HEK293 (cell line): ENCODE measurements around the gene TRAF3IP3.

Experiments
- CTCF ChIA-PET: fragments of 350-600 bp; formaldehyde crosslinking; extraction: SDS; loops from one replicate; lab custom pipeline; 2021; ENCODE audit warnings: antibody characterized with exemption; lab: Yijun Ruan, JAX
- POLR2A ChIA-PET: fragments of 300-600 bp; formaldehyde crosslinking; extraction: SDS; loops from one replicate; lab custom pipeline; 2020; ENCODE audit warnings: antibody characterized with exemption, inconsistent platforms; lab: Yijun Ruan, JAX
- H3K27ac ChIP-seq: fragments of 200-500 bp; sonication (Bioruptor generic); 2 replicates; pipeline ENCODE4 v1.5.1; 2014; ENCODE audit warnings: low read depth, low read length, control low read depth, inconsistent platforms; ENCODE audit errors: extremely low read depth
- H3K36me3 ChIP-seq, 2 experiments: fragments of 200-500 bp in 1 of 2; sonication (Bioruptor generic) in 1 of 2; 1 replicate in 1 of 2; 2 replicates in 1 of 2; pipeline ENCODE4 v1.5.1; 2014 to 2017; ENCODE audit warnings: inconsistent platforms in 2 of 2, low read length in 2 of 2; ENCODE audit not compliant: control insufficient read depth in 2 of 2, insufficient read depth in 1 of 2
- H3K4me1 ChIP-seq: fragments of 200-500 bp; sonication (Bioruptor generic); 2 replicates; pipeline ENCODE4 v1.5.1; 2014; ENCODE audit warnings: mild to moderate bottlenecking, low read length, inconsistent platforms; ENCODE audit not compliant: control insufficient read depth, insufficient read depth
- H3K4me3 ChIP-seq: 2 replicates; pipeline ENCODE4 v1.5.1; 2011; ENCODE audit warnings: low read depth, mild to moderate bottlenecking, control low read depth, low read length, moderate library complexity
- H3K9me3 ChIP-seq: fragments of 200-500 bp; sonication (Bioruptor generic); 2 replicates; pipeline ENCODE4 v1.5.1; 2014; ENCODE audit warnings: low read depth, low read length, inconsistent platforms; ENCODE audit not compliant: control insufficient read depth, insufficient read depth
- GLI2 ChIP-seq: fragments of 450-650 bp; formaldehyde crosslinking; IDR thresholded peaks from 2 replicates; pipeline ENCODE4; 2017; ENCODE audit warnings: missing biosample characterization, missing genetic modification characterization, low read depth, borderline replicate concordance
- GLI4 ChIP-seq: fragments of 450-650 bp; formaldehyde crosslinking; IDR thresholded peaks from 2 replicates; pipeline ENCODE4 v1.5.1; 2016; ENCODE audit warnings: missing biosample characterization, missing genetic modification characterization
- KLF16 ChIP-seq: fragments of 450-650 bp; formaldehyde crosslinking; IDR thresholded peaks from 2 replicates; pipeline ENCODE4 v1.5.1; 2017; ENCODE audit warnings: missing biosample characterization, missing genetic modification characterization
- MEIS1 ChIP-seq: sonication (generic); formaldehyde crosslinking; IDR thresholded peaks from 2 replicates; pipeline ENCODE4 v1.8.1; 2022; ENCODE audit warnings: missing genetic modification reagents, mild to moderate bottlenecking, borderline replicate concordance
- OSR2 ChIP-seq: fragments of 450-650 bp; formaldehyde crosslinking; IDR thresholded peaks from 2 replicates; pipeline ENCODE4 v1.5.1; 2016; ENCODE audit warnings: missing biosample characterization, missing genetic modification characterization
- SALL2 ChIP-seq: fragments of 450-650 bp; formaldehyde crosslinking; IDR thresholded peaks from 2 replicates; pipeline ENCODE4 v1.5.0; 2017; ENCODE audit warnings: missing biosample characterization, mild to moderate bottlenecking, missing genetic modification characterization, borderline replicate concordance
- WT1 ChIP-seq: fragments of 450-650 bp; formaldehyde crosslinking; IDR thresholded peaks from 2 replicates; pipeline ENCODE4 v1.5.1; 2016; ENCODE audit warnings: missing biosample characterization, missing genetic modification characterization
- ZBTB1 ChIP-seq: fragments of 450-650 bp; formaldehyde crosslinking; IDR thresholded peaks from 2 replicates; pipeline ENCODE4 v1.5.1; 2016; ENCODE audit warnings: missing biosample characterization, missing genetic modification characterization
- ZNF16 ChIP-seq: fragments of 450-650 bp; formaldehyde crosslinking; IDR thresholded peaks from 2 replicates; pipeline ENCODE4 v1.5.1; 2016; ENCODE audit warnings: low read depth, missing biosample characterization, missing genetic modification characterization
- ZNF175 ChIP-seq: fragments of 450-650 bp; formaldehyde crosslinking; IDR thresholded peaks from 2 replicates; pipeline ENCODE4 v1.5.1; 2016; ENCODE audit warnings: missing biosample characterization, missing genetic modification characterization
- ZNF2 ChIP-seq: fragments of 450-650 bp; formaldehyde crosslinking; IDR thresholded peaks from 2 replicates; pipeline ENCODE4 v1.5.1; 2016; ENCODE audit warnings: missing biosample characterization, missing genetic modification characterization
- ZNF24 ChIP-seq: fragments of 450-650 bp; formaldehyde crosslinking; IDR thresholded peaks from 2 replicates; pipeline ENCODE4 v1.5.1; 2016; ENCODE audit warnings: missing biosample characterization, missing genetic modification characterization
- ZNF26 ChIP-seq: fragments of 450-650 bp; formaldehyde crosslinking; IDR thresholded peaks from 2 replicates; pipeline ENCODE4 v1.5.1; 2016; ENCODE audit warnings: missing biosample characterization, missing genetic modification characterization
- ZNF292 ChIP-seq: fragments of 450-650 bp; formaldehyde crosslinking; IDR thresholded peaks from 2 replicates; pipeline ENCODE4 v1.5.1; 2016; ENCODE audit warnings: low read depth, missing biosample characterization, missing genetic modification characterization, borderline replicate concordance
- ZNF426 ChIP-seq: fragments of 450-650 bp; formaldehyde crosslinking; IDR thresholded peaks from 2 replicates; pipeline ENCODE4 v1.5.1; 2017; ENCODE audit warnings: missing biosample characterization, missing genetic modification characterization, mild to moderate bottlenecking, inconsistent platforms, moderate library complexity
- ZNF473 ChIP-seq: fragments of 450-650 bp; formaldehyde crosslinking; IDR thresholded peaks from 2 replicates; pipeline ENCODE4 v1.5.1; 2017; ENCODE audit warnings: missing biosample characterization, missing genetic modification characterization
- ZNF501 ChIP-seq: fragments of 450-650 bp; formaldehyde crosslinking; IDR thresholded peaks from 2 replicates; pipeline ENCODE4 v1.5.1; 2016; ENCODE audit warnings: missing biosample characterization, missing genetic modification characterization
- ZNF585B ChIP-seq: fragments of 450-650 bp; formaldehyde crosslinking; IDR thresholded peaks from 2 replicates; pipeline ENCODE4 v1.5.1; 2016; ENCODE audit warnings: missing biosample characterization, missing genetic modification characterization
- ZNF596 ChIP-seq: fragments of 450-650 bp; IDR thresholded peaks from 2 replicates; pipeline ENCODE4 v1.5.0; 2018; ENCODE audit warnings: missing biosample characterization, mild to moderate bottlenecking, missing genetic modification characterization, moderate library complexity
- ZNF791 ChIP-seq: fragments of 450-650 bp; formaldehyde crosslinking; IDR thresholded peaks from 2 replicates; pipeline ENCODE4 v1.5.1; 2016; ENCODE audit warnings: missing biosample characterization, missing genetic modification characterization
- TF ChIP-seq, protein P1 (sequence below): fragments of 450-650 bp; formaldehyde crosslinking; IDR thresholded peaks from 2 replicates; pipeline ENCODE4 v1.5.1; 2016; ENCODE audit warnings: missing biosample characterization, missing genetic modification characterization
- TF ChIP-seq, protein P2 (sequence below): fragments of 450-650 bp; formaldehyde crosslinking; IDR thresholded peaks from 2 replicates; pipeline ENCODE4 v1.5.1; 2017; ENCODE audit warnings: missing biosample characterization, missing genetic modification characterization
- TF ChIP-seq, protein P3 (sequence below): fragments of 450-650 bp; formaldehyde crosslinking; IDR thresholded peaks from 2 replicates; pipeline ENCODE4; 2016; ENCODE audit warnings: missing biosample characterization, missing genetic modification characterization

Gene TRAF3IP3

DNA sequence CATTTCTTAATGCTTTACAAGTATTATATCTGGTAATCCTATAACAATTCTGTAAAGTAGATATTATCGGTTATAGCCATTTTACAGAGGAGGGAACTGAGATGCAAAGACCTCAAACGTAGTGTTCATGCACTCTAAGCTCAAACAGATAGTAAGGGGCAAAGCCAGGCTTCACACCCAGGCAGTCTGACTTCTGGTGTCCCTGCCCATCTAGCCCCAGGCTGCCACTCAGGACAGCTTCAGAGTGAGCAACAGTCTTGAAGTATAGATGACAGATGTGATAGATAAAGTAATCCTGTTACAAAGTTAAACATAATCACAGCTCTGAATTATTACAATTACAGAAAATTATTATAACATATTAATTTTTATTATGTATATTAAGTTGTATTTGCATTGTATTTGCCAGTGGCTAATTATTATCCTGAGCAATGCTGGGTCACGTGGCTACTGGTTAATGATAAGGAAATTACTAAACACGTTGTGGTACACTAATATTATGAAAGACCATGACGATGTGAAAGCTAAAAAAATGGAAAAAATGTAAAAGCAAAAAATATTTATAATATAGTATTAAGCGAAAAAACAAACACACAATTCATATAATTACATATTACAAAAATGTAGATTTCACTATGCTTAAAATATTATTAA lies 6.1 kb upstream of the TRAF3IP3 start (continued):
- TF ChIP-seq, protein P1, sequence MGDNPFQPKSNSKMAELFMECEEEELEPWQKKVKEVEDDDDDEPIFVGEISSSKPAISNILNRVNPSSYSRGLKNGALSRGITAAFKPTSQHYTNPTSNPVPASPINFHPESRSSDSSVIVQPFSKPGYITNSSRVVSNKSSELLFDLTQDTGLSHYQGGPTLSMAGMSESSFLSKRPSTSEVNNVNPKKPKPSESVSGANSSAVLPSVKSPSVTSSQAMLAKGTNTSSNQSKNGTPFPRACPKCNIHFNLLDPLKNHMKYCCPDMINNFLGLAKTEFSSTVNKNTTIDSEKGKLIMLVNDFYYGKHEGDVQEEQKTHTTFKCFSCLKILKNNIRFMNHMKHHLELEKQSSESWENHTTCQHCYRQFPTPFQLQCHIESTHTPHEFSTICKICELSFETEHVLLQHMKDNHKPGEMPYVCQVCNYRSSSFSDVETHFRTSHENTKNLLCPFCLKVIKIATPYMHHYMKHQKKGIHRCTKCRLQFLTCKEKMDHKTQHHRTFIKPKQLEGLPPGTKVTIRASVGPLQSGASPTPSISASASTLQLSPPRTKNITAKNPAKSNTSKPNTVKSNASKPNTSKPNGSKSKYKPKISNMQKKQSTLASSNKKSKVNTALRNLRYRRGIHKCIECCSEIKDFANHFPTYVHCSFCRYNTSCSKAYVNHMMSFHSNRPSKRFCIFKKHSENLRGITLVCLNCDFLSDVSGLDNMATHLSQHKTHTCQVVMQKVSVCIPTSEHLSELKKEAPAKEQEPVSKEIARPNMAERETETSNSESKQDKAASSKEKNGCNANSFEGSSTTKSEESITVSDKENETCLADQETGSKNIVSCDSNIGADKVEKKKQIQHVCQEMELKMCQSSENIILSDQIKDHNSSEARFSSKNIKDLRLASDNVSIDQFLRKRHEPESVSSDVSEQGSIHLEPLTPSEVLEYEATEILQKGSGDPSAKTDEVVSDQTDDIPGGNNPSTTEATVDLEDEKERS (tag by site-specific recombination): no peak
- no peak for TF ChIP-seq GLI4 (tag by site-specific recombination)
- TF ChIP-seq, protein P2, sequence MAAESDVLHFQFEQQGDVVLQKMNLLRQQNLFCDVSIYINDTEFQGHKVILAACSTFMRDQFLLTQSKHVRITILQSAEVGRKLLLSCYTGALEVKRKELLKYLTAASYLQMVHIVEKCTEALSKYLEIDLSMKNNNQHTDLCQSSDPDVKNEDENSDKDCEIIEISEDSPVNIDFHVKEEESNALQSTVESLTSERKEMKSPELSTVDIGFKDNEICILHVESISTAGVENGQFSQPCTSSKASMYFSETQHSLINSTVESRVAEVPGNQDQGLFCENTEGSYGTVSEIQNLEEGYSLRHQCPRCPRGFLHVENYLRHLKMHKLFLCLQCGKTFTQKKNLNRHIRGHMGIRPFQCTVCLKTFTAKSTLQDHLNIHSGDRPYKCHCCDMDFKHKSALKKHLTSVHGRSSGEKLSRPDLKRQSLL: no peak

DNA sequence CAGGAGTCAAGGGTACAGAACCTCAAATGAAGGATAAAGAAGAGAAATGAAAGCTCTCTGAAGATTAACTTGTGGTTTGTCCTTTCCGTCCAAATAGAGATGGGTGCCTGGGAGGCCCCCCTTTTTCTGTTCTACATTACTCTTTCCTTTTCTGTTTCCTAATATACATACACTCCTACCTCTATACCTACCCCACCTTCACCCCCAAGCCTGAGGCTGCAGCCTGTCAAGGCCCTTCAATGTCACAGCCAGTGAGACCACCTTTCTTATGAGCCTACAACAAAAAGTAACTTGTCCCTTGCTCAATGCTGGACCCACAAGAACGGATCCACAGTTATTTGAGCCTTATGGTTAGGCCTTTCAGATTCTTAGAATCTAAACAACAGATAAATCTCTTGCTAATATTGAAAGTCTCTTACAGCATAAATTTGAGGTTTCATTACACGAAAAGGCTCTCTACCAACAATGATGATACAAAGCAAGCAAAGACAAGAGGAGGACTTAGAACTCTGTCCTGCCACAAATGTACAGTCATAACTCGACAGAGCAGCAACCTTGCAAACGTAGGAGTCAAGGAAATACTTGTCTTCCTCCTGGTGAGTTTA lies 4.1 kb upstream of the TRAF3IP3 start:
- ChIA-PET CTCF (no interaction called here), POLR2A (no interaction called here)
- TF ChIP-seq ZNF791: no peak
- TF ChIP-seq SALL2 (tag by site-specific recombination): no peak
- no peak for TF ChIP-seq ZNF175 (tag by site-specific recombination)
- no peak for TF ChIP-seq OSR2 (tag by site-specific recombination)
- no peak for TF ChIP-seq WT1 (tag by site-specific recombination)
- TF ChIP-seq ZNF585B (tag by site-specific recombination): no peak
- no peak for TF ChIP-seq ZNF596 (tag by site-specific recombination)
- TF ChIP-seq ZNF2: no peak
- TF ChIP-seq ZNF24 (tag by site-specific recombination): no peak
- no peak for TF ChIP-seq ZNF16 (tag by site-specific recombination)
- Histone ChIP-seq H3K27ac (no peak overlapping the region), H3K4me3 (no peak overlapping the region), H3K36me3 (no peaks in the 10 kb centered on the region), H3K9me3 (no peaks in the 10 kb centered on the region), H3K4me1 (no peaks in the 10 kb centered on the region)

- H3K27ac ChIP-seq: no peak overlapping the region
- ChIA-PET CTCF (interaction anchor here (0.8 kb wide), 1 partner anchor 183 kb away, joined by 3 read pairs; no protein-coding TSS in a partner anchor), POLR2A (no interaction called here)
- H3K4me3 ChIP-seq: no peak overlapping the region
- TF ChIP-seq ZNF426 (no peak), MEIS1 (no peak), ZNF501 (tag by site-specific recombination) (no peak), KLF16 (tag by site-specific recombination) (no peak), ZBTB1 (tag by site-specific recombination) (no peak), GLI2 (tag by site-specific recombination) (no peak), ZNF292 (no peak), ZNF473 (tag by site-specific recombination) (no peak), ZNF26 (no peak)
- TF ChIP-seq, protein P3, sequence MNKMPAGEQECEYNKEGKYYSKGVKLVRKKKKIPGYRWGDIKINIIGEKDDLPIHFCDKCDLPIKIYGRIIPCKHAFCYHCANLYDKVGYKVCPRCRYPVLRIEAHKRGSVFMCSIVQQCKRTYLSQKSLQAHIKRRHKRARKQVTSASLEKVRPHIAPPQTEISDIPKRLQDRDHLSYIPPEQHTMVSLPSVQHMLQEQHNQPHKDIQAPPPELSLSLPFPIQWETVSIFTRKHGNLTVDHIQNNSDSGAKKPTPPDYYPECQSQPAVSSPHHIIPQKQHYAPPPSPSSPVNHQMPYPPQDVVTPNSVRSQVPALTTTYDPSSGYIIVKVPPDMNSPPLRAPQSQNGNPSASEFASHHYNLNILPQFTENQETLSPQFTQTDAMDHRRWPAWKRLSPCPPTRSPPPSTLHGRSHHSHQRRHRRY (tag by site-specific recombination): no peak
- no peaks in the 10 kb centered on the region for H3K9me3 ChIP-seq
- H3K4me1 ChIP-seq: no peaks in the 10 kb centered on the region
- no peaks in the 10 kb centered on the region for H3K36me3 ChIP-seq
Measured at GRCh38 chr1:209752890-209753289, 3.0 kb upstream of the TRAF3IP3 start.
